Inferior parietal cortex (tissue), 1 donor: ENCODE results near the gene HS6ST2.

Experiments used
- DNase-seq: peaks from one replicate; pipeline ENCODE4 v3.0.0-alpha.2; 2016; ENCODE audit errors: extremely low spot score

Gene HS6ST2

DNA sequence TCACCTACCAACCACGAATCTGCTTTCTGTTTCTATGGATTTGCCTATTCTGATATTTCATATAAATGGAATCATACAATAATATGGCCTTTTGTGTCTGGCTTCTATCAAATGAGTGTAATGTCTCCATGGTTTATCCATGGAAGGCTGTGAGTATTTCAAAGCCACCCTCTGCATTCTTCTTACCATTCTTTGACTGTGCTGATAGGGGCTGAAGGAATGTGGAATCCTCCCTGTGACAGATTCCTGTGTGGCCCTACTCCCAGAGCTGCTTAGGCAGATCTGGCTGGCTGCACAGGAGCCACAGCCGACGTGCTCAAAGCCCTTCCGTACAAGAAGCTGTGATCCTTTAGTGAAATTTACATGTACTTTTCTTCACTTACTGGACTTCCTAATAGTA lies 163.2 kb downstream of the HS6ST2 start:
- no peak for DNase-seq

DNA sequence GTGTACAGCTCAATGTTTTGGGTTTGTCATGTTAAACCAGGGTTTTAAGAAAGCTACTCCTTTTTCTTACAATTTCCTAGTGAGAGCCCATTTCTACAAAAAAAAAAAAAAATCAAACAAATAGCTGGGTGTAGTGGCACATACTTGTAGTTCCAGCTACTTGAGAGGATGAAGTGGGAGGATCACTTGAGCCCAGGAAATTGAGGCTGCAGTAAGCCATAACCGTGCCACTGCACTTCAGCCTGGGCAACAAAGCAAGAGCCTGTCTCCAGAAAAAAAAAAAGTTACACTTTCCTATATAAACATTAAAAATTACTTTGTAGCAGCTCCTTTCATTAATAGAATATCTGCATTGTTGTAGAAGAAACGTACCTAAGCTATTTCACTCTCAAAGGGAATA lies 166.7 kb downstream of the HS6ST2 start:
- no peak for DNase-seq

DNA sequence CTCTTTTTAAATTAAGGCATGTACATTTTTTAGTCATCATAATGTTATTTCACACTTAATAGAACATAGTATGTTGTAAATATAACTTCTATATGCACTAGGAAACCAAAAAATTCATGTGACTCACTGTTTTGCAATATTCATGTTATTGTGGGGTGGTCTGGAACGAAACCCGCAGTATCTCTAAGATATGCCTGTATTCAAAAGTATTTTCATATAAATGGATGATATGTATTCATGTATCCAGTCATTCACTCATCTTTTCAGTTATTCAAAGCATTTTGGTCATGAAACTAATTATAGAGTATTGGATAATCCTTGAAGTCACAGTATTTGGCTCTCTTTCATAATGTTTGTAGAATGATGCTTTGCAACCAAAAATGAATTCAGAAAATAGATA lies 168.1 kb downstream of the HS6ST2 start:
- DNase-seq = no peak

DNA sequence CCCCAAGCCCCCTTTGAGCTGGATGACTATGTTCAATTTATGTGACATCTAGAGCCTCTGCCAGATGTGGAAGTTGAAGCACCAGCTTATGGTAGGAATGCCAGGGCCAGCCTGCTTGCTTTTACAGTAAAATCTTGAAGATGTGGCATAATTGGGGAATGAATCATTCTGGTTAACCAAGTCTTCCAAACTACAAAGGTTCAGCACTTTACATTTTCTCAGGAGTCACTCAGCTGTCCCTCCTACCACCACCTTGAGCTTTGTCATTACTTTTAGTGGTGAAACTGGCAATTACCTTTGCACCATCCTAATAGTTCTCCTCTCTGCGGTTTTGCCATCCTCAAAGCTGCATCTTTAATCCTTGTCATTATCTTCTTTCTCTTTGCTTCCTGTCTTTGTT lies 172.2 kb downstream of the HS6ST2 start:
- DNase-seq = no peak

DNA sequence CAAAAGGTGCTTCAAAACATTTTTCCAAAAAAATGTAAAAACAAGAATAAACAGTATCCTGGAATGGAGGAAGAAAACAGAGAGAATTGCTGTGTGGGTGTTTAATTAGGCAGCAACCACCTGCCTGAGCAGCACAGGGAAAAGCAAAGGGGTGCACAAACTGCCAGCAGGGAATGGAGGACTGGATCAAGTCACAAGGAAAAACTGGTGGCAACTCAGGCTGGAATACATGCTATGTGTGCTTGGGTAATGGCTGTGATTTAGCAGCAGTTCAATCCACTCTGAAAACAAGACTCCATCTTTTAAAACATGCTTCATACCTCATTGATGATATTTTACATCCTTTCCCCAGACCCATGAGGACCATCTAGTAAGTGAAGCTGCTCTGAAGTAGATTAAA lies 179.5 kb downstream of the HS6ST2 start:
- DNase-seq = no peak

DNA sequence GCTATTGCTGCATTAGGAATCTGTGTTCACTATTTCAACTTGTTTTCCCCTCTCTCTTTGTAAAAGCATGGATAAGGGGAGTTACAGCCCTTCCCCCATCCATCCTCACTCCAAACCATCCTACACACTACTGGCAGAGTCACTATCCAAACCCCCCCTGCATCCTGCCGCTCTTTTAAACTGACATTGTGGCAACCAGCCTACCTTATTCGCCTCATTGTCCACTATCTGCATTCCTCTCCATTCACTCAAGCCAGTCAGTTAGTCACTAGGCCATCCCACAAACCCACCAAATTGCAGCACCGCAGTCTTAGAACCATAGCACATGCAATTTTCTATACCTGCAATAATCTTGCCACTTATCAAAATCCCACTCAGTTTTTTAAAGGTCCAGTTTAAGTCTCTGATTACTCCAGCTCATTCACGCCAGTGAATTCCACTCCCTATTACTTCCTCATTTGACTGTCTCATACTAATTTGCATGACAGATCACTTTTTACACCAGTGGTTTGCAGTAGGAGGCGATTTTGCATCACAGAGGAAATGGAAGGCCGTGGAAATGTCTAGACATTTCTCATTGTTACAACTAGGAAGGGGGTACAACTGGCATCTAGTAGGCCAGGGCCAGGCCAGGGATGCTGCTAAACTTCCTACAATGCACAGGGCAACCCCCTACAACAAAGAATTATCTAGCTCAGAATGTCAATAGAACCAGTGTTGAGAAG lies 181.8 kb downstream of the HS6ST2 start:
- DNase-seq = no peak

DNA sequence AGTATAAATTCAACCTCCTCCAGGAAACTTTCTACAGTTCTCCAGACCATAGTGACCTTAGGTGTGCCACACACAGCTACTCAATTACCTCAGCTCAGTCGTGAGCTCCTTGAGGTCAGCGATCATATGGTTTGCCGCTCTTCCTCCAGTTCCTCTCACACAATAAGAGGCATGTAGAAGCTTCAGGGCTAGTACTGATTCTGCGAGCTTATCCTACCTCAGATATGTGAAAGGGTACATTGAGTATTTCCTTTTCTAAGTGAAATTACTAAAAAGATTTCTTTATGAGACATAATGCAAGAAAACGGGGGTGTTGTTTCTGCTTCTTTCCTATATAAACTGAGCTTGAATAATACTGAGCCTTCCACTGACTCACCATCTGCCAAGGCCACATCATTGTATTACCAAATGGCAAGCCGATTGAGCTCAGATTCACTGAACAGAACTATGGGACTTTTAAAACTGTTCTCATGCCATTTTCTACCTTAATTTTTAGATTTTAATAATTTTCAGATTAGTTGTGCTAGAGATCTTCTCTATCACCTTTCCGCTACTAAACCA lies 183.1 kb downstream of the HS6ST2 start:
- no peak for DNase-seq

DNA sequence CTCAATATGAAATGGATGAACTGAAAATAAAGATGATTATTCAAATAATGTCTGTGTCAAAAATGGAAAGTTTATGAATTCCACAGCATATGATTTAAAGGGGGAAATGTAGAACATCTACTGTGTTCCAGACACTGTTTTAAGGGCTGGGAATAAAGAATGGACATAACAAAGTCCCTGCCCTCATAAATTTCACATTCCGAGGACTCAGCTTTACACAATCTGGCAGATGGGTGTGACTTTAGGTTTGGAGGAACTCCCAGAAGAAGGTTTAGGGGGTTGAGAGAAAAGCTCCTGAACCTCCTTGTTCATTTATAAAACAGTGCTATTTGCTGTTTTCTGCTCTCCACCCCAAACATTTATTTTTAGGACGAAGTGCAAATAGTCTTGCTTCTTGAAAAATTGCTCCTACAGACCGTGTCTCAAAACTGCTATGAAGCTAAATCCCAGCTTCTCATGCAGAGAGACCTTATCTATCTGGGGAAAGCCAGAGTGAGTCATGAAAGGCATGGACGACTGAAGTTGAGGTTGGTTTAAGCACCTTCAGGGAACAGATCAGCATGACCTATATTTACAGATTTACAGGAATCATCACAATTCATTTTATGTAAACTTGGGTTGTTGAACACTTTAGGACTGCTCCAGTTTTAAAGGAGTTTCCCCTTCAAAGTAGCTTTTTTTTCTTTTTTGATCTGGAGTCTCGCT lies 184.3 kb downstream of the HS6ST2 start:
- no peak for DNase-seq

DNA sequence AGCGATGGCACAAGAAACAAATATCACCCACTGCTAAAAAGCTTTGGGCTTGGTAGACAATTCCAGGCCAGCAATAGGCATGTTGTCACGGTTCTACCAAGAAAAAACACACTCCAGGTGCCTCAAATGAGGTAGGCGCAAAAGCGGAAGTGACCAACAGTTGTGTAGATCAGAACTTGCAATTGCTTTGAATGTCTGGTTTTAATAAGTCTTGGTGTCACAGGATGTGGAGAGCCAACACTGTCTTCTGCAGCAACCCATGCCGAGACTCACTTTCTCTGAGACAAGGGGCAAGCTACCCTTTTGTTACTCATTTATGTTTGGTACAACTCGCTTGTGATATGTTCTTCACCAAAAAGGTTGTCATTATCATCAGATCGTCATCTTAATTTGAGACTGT lies 188.8 kb downstream of the HS6ST2 start:
- DNase-seq = no peak

DNA sequence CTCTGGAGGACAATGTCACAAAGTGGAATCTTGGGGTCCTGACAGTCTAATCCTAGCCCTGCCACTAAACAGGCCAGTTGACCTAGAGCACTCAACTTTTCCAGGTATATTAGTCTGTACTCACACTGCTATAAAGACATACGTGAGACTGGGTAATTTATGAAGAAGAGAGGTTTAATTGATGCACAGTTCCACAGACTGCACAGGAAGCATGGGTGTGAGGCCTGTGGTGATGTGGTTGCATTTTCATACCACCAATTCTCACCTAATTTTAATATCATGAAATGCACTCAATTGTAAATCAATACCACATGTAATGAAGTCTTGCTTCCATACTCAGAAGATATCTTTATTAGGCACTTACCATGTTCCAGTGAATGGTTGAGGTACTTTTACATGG lies 192.0 kb downstream of the HS6ST2 start:
- DNase-seq = no peak

DNA sequence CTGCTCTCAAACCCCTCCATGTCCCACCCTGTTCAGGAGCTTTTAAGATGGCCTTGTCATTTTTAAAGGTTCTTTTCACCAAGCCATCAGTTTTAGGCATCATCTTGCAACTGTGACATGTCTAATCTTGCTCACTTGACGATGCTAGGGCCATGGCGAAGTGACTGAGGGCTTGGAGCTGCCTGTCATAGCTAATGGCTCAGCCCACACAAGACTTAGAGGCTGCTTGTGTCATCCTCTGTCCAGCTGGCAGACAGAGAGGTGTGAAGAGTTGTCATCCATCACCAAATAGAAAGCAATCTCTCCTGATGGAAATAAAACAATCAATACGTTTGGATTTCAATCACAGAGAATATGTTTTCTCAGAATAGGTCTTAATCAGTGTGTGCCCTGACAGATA lies 194.9 kb downstream of the HS6ST2 start:
- DNase-seq = no peak

DNA sequence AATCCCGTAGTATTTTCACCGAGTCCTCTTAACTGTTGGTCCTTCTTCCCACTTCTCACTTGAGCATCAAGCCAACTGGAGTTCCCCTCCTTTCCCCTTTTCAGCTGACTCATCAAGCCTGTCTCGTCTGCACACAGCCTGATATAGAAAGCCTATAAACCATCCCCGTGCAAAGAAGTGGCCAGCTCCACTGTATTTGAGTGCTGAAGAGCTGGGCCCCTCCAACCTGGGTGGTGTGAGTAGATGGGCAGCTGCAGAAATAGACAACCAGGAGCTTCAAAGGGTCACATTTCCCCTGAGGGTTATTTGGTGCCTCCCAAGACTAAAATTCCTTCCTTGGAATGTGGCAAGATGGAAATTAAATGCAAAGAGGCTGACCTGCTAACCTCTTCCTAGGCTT lies 199.7 kb downstream of the HS6ST2 start:
- DNase-seq = no peak

DNA sequence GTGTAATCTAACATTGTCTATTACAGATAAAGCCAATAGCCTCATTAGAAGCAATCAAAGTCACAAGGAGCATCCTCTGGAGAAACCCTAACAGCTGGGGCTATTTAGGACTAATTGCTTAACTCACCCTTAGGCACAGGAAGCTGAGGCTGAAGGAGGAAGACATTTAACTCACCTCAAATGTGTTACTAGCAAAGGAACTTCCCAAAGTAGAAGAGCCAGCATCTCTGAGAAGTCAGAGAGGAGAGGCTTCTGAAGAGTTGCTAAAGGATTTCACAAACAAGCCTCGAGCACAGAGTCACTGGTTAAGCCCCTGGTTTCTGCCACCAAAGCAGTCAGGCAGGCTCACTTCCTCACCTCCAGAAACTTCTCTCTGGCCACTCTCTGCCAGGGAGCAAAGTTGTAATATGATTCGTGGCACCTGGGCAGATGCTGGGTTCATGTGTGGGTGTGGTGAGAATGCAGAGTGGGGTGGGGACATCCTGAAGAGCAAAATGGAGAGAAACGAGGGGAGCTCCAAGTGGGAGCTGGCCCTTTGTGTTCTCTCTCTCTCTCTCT lies 201.3 kb downstream of the HS6ST2 start:
- DNase-seq = no peak

DNA sequence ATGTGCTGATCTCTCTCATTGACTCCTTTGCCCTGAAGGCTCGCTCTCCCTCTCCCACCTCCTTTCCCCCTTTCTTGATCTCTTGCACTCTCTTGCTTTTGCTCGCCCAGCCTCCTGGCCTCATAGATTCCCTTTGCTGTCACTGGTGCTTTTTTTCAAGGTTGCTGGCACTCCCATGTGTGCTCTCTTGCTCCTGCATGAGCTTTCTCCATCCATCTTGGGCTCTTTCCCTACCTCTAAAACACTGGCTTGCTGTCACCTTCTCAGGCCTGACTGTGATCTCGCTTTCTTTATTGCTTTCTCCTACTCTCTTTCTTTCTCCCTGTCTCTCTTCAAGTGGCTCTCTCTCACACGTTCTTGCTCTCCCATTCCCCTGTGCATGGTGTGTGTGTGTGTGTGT lies 202.0 kb downstream of the HS6ST2 start:
- DNase-seq = no peak

DNA sequence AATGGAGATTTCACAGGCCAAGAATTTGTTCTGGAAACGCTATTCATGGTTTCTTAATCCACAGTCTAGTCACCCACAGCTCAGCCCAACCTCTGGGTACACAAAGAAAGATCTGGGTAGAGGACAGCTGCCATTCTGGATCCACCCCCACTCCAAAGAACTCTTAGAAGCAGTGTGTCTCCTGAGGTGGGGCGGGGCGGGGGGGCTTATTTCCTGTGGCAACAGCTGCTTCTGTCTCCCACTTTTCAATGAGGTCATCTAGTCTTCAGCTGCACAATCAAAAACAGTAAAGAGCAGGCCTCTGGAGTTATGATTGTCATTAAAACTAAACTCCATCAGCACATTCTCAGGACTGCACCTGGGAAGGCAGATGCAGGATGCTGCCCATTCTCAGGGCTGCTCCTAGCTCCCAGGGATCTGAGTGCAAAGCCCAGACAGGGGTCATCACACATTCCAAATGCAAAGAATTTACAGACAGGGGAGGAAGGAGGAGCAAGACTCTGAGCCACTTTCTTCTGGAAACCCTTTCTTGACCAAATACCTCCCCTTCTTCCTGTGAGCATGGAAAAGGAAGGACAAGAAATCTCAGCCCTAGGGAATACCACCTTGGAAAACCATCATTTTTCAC lies 207.3 kb downstream of the HS6ST2 start:
- DNase-seq = no peak

DNA sequence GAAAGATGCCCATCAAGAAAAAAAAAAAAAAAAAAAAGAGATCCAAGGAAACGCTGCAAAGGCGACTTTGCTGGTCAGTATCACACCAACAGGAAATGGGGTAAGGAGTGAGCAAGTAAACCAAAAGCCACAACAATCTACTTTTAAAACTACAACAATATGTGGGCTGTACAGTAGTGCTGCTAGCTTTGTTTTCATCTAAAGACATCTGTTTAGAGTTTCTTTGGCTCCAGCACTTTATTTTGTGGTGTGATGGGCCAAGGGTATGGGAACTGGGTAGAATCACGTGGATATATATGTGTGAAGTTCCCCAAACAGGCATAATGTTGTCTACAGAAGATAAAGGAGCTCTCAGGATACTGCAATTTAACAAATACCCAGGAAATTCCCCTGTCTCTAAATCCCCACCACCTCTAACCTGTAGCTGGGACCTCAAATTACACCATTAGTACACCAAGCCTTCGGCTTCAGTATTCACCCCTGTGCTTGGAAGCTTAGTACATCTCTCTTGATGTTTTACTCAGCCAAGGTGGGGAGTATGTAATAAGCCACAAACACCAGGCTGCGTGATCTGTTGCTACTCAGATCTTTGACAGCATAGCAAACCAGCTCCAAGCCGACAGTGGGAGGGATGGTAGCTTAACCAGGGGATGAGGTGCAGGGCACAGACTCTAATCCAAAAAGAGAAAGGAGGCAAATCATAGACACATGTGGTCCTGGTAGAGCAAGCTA lies 207.9 kb downstream of the HS6ST2 start:
- no peak for DNase-seq

DNA sequence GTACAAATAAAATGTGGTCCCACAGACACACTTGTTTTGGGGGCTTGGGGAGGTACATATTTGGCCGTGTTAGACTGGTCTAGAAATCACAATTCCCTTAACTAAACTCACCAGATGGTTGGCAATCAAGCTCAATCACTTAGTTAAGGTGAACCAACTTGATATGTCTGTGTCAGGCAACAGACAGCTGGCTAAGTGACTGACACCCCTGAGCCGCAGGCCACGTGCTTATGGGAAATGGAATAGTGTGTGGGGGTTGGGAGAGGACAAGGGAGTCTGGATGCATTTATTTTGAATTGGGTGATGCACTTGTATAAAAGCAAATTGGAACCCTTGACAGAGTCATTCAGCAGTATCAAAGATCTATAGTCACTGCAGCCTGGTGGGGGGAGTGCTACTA lies 209.0 kb downstream of the HS6ST2 start:
- no peak for DNase-seq

DNA sequence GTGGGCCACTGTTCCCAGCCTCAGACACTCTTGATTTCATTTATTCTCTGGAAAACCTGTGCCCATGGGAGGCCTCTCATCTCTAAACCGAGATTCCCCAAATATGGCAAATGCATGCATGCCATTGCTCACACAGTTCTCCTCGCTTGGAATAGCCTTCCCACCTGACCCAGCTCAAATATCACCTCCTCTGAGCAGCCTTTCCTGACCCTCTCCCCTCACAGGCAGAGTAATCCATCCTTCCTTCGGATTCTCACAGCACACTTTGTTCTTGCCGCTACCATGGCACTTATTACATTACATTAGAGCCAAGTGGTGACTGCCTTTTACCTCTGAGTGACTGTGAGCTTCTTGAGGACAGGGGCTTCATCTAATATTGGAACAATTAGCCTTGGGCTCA lies 209.5 kb downstream of the HS6ST2 start:
- no peak for DNase-seq

DNA sequence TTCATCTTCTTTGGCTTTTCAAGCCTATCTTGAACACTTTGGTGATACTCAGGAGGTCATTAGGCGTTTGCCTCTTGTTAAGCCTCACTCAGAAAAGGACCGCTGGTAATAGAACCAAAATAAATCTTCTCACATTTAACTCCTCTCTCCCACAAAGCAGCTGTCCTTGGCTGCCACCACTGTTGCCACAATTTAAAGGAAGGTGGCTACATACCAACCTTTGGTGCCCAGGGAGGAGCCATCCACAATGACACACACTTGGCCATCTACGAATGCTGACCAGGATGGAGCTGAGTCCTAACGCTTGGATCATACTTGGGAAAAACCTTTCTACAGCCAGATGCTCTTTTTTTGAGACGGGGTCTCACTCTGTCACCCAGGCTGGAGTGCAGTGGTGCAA lies 210.2 kb downstream of the HS6ST2 start:
- no peak for DNase-seq

DNA sequence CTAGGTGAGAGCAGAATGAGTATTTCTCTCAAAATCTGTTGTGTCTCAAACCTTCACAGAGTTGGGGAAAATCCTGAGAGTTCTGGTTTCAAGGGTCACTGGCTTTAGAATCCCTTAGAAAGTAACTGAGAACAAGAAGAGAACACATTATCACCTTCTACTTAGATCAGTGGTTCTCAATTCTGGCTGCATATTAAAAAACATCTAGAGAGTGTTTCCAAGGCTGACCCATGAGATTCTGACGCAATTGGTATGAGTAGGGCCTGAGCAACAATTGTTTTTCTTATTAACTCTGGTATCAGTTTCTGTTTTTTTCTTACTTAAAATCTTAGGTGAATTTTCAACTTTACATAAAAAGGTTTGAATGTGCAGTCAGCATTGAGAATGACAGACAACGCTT lies 212.8 kb downstream of the HS6ST2 start:
- no peak for DNase-seq

DNA sequence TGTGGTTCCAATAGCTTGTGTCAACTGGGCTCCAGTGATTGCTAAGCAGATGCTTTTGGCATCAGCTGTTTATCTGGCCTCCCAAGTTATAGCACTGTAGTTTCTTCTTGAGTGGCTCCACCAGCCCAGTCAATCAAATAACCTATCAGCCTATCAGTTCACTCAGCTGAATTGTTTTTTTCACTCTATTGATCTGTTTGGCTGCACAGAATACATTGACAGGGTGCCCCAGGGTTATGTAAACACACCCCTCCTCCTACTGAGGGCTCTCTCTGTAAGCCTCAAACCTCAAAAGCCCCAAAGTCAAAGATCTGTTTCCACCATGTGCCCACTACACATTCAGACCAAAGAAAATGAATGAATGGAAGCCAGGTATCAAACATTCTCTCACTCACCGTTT lies 214.0 kb downstream of the HS6ST2 start:
- no peak for DNase-seq

DNA sequence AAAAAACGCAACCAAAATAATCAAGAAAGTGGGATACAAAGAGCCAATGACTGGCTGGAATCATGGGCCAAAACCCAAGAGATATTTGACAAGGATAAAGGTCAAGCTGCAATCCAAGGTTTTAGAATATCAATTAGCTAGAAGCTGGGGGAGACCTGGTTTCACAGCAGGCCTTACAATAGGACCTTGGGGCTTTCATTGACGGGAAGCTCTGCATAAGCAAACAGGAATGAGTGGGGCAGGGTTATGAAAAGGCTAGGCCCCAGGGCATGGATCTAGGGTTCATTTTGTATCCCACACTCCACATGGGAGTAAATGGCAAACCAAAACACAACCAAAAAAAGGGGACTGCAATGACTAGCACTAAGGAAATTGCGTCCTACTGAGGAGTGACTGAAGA lies 215.3 kb downstream of the HS6ST2 start:
- DNase-seq = no peak
